NB4 (cell line): ENCODE data around the gene SPG21.

Experiments
- DNase-seq: peaks from one replicate; pipeline ENCODE4 v3.0.0; 2010; ENCODE audit warnings: low read depth
- H3K4me3 ChIP-seq: one replicate; pipeline ENCODE4 v1.5.1; 2011; ENCODE audit warnings: mild to moderate bottlenecking, low read depth, low read length, moderate library complexity
- MAX ChIP-seq: IDR thresholded peaks from 2 replicates; pipeline ENCODE4 v1.6.1; 2011; ENCODE audit warnings: low read depth, low read length
- MYC ChIP-seq: IDR thresholded peaks from 2 replicates; pipeline ENCODE4 v1.6.1; 2011; ENCODE audit warnings: low read depth, low read length
- POLR2A ChIP-seq: IDR thresholded peaks from 2 replicates; pipeline ENCODE4 v1.6.1; 2011; ENCODE audit warnings: mild to moderate bottlenecking; ENCODE audit not compliant: insufficient read length; ENCODE audit errors: extremely low read depth
- TF ChIP-seq, protein P1 (sequence below): IDR thresholded peaks from one replicate; pipeline ENCODE4 v1.5.1; 2012; ENCODE audit warnings: low read depth, low read length

Gene SPG21

GRCh38 chr15:64944961-64945360 lies 44.8 kb downstream of the SPG21 start:
- DNase-seq, result no peak
- no peak for TF ChIP-seq POLR2A
- TF ChIP-seq MYC, result no peak
- TF ChIP-seq, protein P1, sequence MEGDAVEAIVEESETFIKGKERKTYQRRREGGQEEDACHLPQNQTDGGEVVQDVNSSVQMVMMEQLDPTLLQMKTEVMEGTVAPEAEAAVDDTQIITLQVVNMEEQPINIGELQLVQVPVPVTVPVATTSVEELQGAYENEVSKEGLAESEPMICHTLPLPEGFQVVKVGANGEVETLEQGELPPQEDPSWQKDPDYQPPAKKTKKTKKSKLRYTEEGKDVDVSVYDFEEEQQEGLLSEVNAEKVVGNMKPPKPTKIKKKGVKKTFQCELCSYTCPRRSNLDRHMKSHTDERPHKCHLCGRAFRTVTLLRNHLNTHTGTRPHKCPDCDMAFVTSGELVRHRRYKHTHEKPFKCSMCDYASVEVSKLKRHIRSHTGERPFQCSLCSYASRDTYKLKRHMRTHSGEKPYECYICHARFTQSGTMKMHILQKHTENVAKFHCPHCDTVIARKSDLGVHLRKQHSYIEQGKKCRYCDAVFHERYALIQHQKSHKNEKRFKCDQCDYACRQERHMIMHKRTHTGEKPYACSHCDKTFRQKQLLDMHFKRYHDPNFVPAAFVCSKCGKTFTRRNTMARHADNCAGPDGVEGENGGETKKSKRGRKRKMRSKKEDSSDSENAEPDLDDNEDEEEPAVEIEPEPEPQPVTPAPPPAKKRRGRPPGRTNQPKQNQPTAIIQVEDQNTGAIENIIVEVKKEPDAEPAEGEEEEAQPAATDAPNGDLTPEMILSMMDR, result no peak
- TF ChIP-seq MAX, result no peak
- H3K4me3 ChIP-seq, result no peak overlapping the region

DNA sequence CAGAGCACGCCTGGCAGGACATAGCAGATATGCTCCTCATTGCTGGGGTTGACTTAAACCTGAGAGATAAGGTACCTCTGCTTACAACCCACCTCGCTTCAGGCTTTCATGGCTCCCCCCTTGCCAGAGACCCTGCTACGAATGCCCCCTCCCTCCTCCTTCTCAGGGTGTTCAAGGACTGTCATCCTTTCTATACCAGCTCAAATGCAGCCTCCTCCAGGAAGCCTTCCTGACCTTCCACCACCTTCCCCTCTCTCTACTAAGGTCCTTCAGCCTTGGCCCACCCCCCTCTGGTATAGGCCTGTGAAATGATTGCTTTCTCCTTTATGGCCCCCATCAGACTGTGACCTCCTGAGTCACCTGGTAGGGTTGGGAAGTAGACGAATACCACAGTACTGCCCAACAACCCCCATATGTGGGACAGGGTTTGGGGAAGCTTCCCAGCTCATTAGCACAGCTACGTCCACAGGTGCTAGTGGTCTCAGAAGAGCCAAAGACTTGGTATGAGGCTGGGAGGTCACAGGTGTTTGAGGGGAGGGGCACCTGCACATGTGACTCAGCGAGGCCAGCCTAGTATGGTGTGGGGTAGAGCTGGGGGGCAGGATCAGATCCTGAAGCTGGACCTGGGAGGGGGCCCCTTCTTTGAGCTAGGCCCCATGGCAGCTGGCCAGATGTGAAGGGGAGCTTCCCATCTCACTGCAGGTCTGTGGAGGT lies 46.0 kb downstream of the SPG21 start:
- H3K4me3 ChIP-seq, result no peak overlapping the region
- TF ChIP-seq POLR2A (no peak), MYC (no peak), MAX (no peak)
- TF ChIP-seq, protein P1, result no peak
- DNase-seq, result no peak

- DNase-seq, result no peak
- TF ChIP-seq POLR2A (no peak), MYC (no peak), MAX (no peak)
- TF ChIP-seq, protein P1, result no peak
- no peak overlapping the region for H3K4me3 ChIP-seq
These were observed 47.4 kb downstream of the SPG21 start for GRCh38 chr15:64942356-64942755.

GRCh38 chr15:64938192-64938591 lies 51.5 kb downstream of the SPG21 start:
- TF ChIP-seq MAX, result no peak
- TF ChIP-seq, protein P1, result no peak
- no peak for TF ChIP-seq MYC
- TF ChIP-seq POLR2A, result no peak
- no peak for DNase-seq
- no peak overlapping the region for H3K4me3 ChIP-seq

DNA sequence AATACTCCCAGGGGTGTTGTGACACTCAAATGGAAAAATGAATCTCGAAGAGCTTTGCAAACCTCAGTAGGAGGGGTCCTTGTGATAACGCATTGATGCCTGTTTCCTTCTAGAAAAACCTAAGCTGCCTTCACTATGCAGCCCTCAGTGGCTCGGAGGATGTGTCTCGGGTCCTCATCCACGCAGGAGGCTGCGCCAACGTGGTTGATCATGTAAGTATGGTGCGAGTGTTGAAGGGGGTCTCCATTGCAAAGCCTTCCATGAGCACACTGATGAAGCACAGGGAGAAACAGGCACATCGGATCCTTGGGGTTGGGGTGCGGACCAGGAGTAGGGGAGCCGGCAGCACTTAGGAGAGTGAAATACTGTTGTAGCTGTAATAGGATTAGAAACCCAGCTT lies 55.7 kb downstream of the SPG21 start:
- TF ChIP-seq MYC, result no peak
- no peak for TF ChIP-seq POLR2A
- no peak for TF ChIP-seq MAX
- TF ChIP-seq, protein P1, result no peak

More for the DNA sequence above, 55.7 kb downstream of the SPG21 start:
- DNase-seq, result no peak
- H3K4me3 ChIP-seq, result no peak overlapping the region
